Renal cortex interstitium (tissue), 11 donors: ENCODE data around the gene ZBTB7C. TPM values are rescaled to one million over a fixed set of nuclear protein-coding genes. Genes with fewer than 3 reads are reported as not detected.

ENCODE experiments used
- DNase-seq, 11 donors: peaks; one replicate each; pipeline ENCODE4 v3.0.0-alpha.2; 2013; ENCODE audit warnings: low read depth in 9 of 11, low spot score in 4 of 11; ENCODE audit errors: extremely low read depth in 1 of 11
- polyA plus RNA-seq, 3 donors: library from polyadenylated mRNA; unstranded; fragments of 120-200 nt; gene quantifications; one replicate each; pipeline ENCODE4 v1.2.1, GENCODE V29; 2013; ENCODE audit not compliant: insufficient read length in 3 of 3

Gene ZBTB7C
- polyA plus RNA-seq, 3 donors = 12.3 to 17.0 (median 16.6) TPM

DNA sequence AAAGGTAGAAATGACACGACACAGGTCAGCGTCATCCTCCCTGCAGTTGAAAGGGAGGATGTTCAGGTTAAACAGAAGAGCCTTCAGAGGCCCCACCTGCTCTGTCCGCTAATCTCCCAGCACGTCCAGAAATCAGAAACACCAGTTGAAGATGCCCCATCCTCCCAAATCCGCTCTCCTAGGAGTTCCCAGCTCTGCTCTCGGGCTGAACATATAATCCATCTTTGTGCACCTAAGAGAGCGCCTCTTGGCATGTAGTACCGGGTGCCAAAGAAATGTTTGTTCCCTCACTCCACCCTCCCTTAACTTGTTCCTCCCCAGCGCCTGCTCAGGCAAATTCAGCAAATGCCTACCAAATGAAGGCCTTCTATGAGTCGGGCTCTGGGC is 333.5 kb downstream of the ZBTB7C start:
- DNase-seq = no peak

GRCh38 chr18:48074929-48075706 is 334.1 kb downstream of the ZBTB7C start:
- no peak for DNase-seq

- no peak for DNase-seq
Measured at GRCh38 chr18:48073211-48073930, 335.8 kb downstream of the ZBTB7C start.

- no peak for DNase-seq
Measured at GRCh38 chr18:48072428-48073204, 336.6 kb downstream of the ZBTB7C start.

- DNase-seq = no peak
Measured at GRCh38 chr18:48068916-48069445, 340.2 kb downstream of the ZBTB7C start.

DNA sequence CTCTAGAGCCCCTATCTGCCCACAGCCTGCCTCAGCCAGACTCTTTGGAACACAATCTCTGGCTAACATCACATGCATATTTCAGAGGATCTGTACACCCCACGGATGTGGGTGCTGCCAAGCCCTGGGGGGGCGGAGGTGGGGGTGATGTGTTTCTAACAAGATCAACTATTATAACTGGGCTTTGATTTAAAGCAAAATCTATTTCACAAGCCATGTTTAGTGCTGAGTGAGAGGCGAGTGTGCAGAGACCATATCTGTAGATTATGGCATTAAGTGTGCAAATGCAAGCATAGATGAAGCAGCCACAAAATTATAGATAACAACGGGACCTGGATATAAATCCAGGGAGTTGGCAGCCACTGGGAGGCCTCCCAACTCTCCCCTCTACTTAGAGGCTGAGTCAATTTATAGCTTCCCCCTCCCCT is 342.9 kb downstream of the ZBTB7C start:
- DNase-seq = no peak

- no peak for DNase-seq
Measured at GRCh38 chr18:48065601-48065995, 343.6 kb downstream of the ZBTB7C start.

DNA sequence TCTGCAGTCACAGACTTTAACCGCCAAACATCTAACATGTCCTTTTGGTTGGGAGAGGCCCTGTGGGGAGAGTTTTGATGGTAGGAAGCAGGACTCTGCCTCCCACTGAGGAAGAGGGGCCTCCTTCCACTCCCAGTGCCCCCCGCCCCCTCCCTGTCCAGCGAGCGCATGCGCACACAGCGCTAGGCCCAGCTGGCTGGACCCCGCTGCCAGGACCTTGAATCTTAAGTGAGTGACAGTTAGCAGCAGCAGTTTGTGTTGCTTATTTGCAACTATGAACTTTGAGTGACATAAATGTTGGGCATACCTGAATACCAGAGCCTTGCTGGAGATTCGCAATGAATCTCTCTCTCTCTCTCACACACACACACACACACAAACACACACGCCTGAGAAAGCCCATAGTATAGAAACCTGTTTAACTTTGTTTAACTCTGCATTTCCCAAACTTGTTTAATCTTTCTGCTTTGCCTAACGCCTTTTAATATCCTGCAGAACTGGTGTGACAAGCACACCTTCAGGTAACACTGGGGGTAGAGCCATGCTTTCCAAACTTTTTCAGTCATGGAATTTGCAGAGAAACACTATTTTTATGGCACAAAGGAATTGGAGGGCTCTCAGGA is 344.1 kb downstream of the ZBTB7C start:
- DNase-seq = no peak

DNA sequence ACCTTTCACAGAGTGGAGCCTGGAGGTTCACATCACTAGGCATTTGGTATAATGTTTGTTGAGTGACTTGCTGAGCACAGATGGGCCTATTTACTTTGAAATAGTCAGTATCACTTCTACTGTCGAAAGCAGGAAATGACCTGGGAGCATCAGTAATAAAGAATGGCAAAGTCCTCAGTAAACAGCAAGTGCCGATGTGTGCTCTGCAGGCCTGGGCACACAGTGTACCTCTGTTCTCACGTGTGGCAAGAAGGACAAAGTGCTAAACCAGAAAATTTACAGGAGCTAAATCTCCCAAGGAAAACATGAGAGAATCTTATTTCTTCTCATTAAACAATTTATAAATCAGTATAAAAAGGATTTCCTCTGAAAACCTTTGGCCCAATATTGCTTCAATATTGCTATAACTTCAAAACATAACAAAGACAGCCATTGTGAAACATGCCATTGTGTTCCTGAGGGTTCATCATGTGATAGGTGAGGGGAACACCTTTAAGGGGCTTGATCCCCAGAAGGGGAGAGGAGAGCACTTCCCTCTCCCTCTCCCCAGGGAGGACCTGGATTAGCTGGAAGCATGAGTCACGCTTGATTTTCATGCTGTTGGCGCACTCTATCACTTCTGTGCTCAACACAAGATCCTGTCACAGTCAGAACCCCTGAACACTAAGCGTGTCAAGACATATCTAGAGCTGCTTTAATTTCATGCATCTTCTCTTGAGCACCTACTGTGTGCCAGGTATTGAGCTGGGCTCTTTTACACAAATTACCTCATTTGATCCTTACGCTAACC is 347.2 kb downstream of the ZBTB7C start:
- no peak for DNase-seq

- no peak for DNase-seq
Measured at GRCh38 chr18:48060970-48061369, 348.2 kb downstream of the ZBTB7C start.

GRCh38 chr18:48060346-48060745 is 348.8 kb downstream of the ZBTB7C start:
- no peak for DNase-seq

- DNase-seq = peak in 9 of 11 donors; percentile 54 to 79 (median 67)
Measured at GRCh38 chr18:48059455-48060010, 349.6 kb downstream of the ZBTB7C start.

DNA sequence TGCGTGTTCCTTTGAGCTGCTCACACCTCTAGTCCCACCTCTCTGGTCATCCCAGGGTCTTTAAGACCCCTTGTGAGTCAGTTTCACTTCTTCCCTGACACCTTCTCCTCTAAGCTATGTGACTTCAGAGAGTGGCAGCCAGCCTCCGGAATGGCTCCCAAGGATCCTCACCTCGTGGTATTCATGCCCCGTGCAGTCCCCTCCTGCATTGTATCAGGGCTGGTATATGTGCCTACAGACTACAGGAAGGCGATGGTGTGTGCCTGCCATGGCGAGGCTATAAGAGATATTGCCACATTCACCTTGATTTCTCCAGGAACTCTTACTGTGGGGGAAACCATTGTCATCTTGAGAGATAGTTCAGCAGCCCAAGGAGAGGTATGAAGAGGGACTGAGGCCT is 350.7 kb downstream of the ZBTB7C start:
- no peak for DNase-seq

- DNase-seq = no peak
Measured at GRCh38 chr18:48057018-48057417, 352.2 kb downstream of the ZBTB7C start.

DNA sequence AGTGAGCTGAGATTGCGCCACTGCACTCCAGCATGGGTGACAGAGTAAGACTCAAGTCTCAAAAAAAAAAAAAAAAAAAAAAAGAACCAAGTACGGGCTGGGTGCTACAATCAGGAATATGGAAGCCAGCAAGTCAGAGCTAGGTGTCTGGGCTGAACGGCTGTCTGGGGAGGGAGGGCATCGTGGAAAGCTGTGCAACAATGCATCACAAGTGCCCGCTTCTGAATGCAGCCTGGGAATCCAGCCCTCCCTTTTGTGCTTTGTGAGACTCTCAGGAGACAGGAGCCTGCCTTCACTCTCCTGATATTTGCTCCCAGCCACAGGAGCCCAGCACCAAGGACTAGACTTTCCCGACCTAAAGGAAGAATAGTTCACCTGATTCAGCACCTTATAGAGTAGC is 353.8 kb downstream of the ZBTB7C start:
- DNase-seq = no peak

GRCh38 chr18:48053881-48054816 is 355.0 kb downstream of the ZBTB7C start:
- DNase-seq = no peak

- no peak for DNase-seq
Measured at GRCh38 chr18:48052842-48053241, 356.3 kb downstream of the ZBTB7C start.
